ENCODE results near the gene SNRNP70. TPM values are rescaled to one million over a fixed set of nuclear protein-coding genes. Genes with fewer than 3 reads are reported as not detected.

SNRNP70 gene
- total and polyA plus RNA-seq, 2 of the 13 experiments (the other 11 are each of a cell fraction or from before 2014, with no cell fraction given): 150 to 210 TPM

DNA sequence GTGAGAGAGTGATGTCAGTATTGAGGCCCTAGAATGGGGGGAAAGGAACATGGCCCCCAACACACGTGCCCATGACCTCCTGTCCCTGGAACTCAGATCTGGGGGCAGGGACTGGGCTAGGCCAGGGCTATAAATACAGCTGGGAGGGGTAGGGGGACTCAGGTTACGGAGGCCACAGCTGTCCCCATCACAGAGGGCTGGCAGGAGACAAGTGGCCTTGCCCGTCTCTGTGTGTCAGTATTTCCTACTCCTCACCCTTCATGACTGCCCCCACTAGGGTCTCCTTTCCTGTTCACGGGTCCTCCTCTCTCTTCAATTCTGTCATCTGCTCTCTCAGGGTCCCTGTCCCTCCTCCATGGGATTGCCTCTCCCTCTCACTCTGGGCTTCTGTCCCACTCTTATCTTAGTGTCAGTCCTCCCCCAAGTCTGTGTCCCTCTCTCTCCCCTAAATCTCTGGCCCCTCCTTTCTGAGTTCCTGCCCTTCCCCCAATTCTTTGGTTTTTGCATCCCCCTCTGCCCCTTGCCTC lies 70.6 kb downstream of the SNRNP70 start:
- Histone ChIP-seq H3K4me1 (ENCODE audit: insufficient read depth, low read length) (peaks cover 66% of the 10 kb centered on the region), H3K4me3 (replicated peaks in 1 of 3; ENCODE audit: insufficient read depth in 1 of 3, low read depth in 2 of 3, low read length in 3 of 3) (peak overlapping the region in 1 of 3 experiments; percentile 64; a peak in 2 of 6 replicates), H3K4me2 (ENCODE audit: low read depth, low read length) (peak overlapping the region; percentile 59), H3K36me3 (replicated peaks in 1 of 2; ENCODE audit: control insufficient read depth in 1 of 2, insufficient read depth in 2 of 2, low read length in 2 of 2) (no peaks in the 10 kb centered on the region), H3K79me2 (ENCODE audit: insufficient read depth, low read length) (no peaks in the 10 kb centered on the region), H4K20me1 (ENCODE audit: insufficient read depth, low read length) (no peaks in the 10 kb centered on the region), H2AFZ (ENCODE audit: low read length) (no peak overlapping the region), H3K27me3 (ENCODE audit: control insufficient read depth in 1 of 2, insufficient read depth in 2 of 2, low read length in 2 of 2) (no peaks in the 10 kb centered on the region; a peak in 2 of 5 replicates), H3K9me3 (ENCODE audit: low read length) (no peaks in the 10 kb centered on the region), H3K9ac (ENCODE audit: insufficient read depth, low read depth, low read length) (peak overlapping the region; percentile 47; the same call in 1 of the 2 replicates), H3K27ac (ENCODE audit: extremely low read length, insufficient read depth, low read length) (no peak overlapping the region)
- ATAC-seq (peak; percentile 20), FAIRE-seq (no peak), DNase-seq (ENCODE audit: low spot score) (no peak)
- ChIA-PET POLR2A (interaction anchor here (0.9 to 1.8 kb wide), 4 partner anchors 28 to 43 kb away, joined by 4 to 9 read pairs (median 5); partner anchors contain the start of gene LIN7B), CTCF (ENCODE audit: low intra/inter-chr PET ratio, low total read pairs) (no interaction called here)
- in situ Hi-C loops (cut with HindIII; ENCODE audit: extremely low pct_ligation_motif_present, low pct_unique_long_range_greater_than_20kb) (loop anchor here (5.0 kb wide), 1 partner anchor 41 kb away; no protein-coding TSS in a partner anchor), intact Hi-C loops (cut with micrococcal nuclease; ENCODE audit: unreplicated experiment) (loop anchor here (10.0 kb wide), 1 partner anchor 49 kb away; no protein-coding TSS in a partner anchor)
- WGBS (ENCODE audit: low lambda C conversion rate): 3% methylated on average over 2 of the region's 4 CpGs
- TF ChIP-seq SAP130 (CRISPR knock-in tag; IDR thresholded peaks at IDR 0.05; ENCODE audit: low read depth): peak; percentile 19; the same call in 1 of the 2 replicates
- TF ChIP-seq NR2F6 (IDR thresholded peaks at IDR 0.05): peak; percentile 9; the same call in 1 of the 2 replicates
- no peak for TF ChIP-seq NR2F6 (CRISPR knock-in tag; IDR thresholded peaks at IDR 0.05)
- TF ChIP-seq ZNF121 (CRISPR knock-in tag; IDR thresholded peaks at IDR 0.05): no peak
- TF ChIP-seq, protein P1, sequence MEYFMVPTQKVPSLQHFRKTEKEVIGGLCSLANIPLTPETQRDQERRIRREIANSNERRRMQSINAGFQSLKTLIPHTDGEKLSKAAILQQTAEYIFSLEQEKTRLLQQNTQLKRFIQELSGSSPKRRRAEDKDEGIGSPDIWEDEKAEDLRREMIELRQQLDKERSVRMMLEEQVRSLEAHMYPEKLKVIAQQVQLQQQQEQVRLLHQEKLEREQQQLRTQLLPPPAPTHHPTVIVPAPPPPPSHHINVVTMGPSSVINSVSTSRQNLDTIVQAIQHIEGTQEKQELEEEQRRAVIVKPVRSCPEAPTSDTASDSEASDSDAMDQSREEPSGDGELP (IDR thresholded peaks at IDR 0.05; ENCODE audit: borderline replicate concordance, low read depth): peak; percentile 42; the same call in 1 of the 2 replicates
- TF ChIP-seq, protein P2, sequence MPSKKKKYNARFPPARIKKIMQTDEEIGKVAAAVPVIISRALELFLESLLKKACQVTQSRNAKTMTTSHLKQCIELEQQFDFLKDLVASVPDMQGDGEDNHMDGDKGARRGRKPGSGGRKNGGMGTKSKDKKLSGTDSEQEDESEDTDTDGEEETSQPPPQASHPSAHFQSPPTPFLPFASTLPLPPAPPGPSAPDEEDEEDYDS (CRISPR knock-in tag; IDR thresholded peaks at IDR 0.05): 0 out of 2 replicates have a peak, but pooled peaks have one; percentile 25
- TF ChIP-seq ZGPAT (CRISPR knock-in tag; IDR thresholded peaks at IDR 0.05): no peak
- no TSS peak for BruUV-seq (replicated peaks)
